ENCODE data around the gene ODR4.
"Not testable (repeated sequence)": the region's sequence is repeated elsewhere in the genome, so short reads cannot be mapped to it uniquely, and the experiment has no call there.

Gene ODR4

DNA sequence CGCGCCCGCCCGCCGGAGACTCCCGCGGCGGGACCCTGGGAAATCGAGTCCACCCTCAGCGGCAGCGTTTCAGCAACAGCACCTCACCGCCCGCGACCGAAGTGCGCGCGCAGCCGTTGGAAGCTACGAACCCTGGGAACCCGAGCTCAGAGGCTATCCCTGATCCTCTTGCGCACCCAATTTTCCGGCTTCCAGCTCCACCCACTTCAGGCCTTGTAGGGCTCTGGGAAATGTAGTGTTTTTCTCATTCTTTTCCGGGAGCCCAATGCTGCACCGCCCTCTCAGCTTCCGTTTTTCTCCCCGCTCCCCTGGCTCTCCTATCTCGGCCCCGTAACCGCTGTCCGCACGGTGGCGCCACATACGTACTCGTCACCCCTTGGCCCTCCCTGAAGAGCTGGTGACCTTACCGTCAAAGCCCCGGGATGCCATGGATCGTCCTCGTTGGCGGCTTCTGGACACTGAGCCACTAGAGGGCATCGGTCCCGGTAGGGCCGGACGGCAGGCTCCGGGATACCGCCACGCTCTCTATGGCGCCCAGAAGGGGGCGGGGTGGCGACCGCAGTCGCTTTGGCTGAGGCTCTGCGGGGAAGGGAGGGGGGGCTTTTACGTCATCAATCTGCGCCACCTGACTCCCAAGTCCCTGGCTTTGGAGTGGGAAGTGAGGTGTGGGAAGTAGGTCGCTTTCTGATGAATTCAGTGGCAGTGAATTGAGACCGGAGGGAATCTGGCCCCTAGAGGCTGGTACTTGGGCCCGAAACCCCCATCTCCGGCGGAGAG, at the start of gene ODR4, which contains the start of gene TPR:
Gene ODR4, plus strand, starts transcription at position 687 of the 777 bp plus-strand sequence. CDS start 3,948 bp downstream, outside the sequence.
Gene TPR, minus strand, starts transcription at position 102 of the 777 bp plus-strand sequence. CDS start 225 bp downstream, outside the sequence.
- DNase-seq (ENCODE audit: low read depth in 2 of 2): peak; percentile 87 to 92

DNA sequence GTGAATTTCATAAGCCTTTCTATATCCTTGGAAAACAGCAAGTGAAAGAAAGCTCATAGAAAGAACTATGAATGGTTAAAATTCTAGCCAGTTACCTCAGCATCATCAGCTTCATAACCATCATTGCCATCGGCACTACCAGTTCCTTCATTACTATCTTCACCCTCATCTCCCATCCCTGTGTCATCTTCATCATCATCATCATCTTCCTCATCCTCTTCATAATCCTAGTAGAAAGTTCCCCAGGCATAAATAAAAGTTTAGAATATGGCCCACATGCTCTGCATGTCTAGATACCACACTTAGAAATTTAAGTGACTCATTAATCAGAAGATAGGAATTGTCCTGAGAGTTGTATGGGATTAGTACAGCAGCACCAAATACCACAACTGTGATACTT, 49.6 kb upstream of the ODR4 start:
- DNase-seq (ENCODE audit: low read depth in 2 of 2): no peak

DNA sequence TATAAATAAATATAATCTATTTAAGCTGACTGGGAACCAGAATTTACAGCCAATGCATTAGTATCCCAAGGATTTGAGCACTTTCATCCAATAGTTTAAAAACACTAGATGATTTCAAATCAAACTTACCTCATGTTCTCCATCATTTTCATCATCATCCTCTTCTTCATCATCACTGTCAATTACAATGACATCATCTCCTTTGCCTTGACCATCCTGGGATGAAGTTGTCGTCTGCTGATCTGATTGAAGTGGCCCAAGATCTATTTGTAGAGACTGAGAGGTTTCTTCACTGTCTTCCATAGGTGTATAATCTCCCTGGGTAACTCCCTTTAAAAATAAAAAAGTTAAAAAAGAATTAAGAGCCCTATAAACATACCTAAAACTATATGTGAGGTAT, 48.3 kb upstream of the ODR4 start:
- no peak for DNase-seq (ENCODE audit: low read depth in 2 of 2)

DNA sequence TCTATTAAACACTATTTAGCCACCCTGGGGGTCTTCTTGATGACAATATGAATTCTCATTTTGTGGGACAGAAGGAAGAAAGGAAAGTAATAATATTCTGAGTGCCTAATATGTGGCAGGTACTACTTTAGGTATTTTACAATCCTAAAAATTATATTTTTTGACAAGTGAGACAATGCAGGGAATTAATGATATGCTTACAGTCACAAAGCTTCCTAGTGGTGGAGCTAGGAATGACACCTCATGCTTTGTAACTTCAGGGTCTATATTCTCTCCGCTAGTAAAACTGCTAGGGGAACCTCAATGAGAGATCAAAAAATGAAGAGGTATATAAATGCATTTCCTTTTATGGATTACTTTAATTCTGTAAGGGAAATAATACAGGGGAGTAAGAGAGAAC, 44.9 kb upstream of the ODR4 start:
- no peak for DNase-seq (ENCODE audit: low read depth in 2 of 2)

DNA sequence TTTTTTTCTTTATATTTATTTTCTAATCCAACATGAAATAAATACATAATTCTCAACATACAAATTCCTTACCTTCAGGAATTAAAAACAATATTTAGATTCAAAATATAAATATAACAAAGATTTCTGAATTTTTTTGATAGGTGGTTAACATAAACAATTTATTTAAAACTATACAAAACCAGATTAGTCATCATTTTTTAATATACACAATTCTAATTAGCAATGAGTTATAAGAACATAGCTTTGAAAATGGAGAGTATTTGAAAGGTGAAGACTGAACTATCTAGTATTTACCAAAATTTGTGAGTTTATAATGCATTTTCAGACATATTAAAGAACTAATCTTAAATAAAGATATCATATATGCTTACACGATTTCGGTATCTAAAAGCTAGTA, 38.1 kb upstream of the ODR4 start:
- no peak for DNase-seq (ENCODE audit: low read depth in 2 of 2)

DNA sequence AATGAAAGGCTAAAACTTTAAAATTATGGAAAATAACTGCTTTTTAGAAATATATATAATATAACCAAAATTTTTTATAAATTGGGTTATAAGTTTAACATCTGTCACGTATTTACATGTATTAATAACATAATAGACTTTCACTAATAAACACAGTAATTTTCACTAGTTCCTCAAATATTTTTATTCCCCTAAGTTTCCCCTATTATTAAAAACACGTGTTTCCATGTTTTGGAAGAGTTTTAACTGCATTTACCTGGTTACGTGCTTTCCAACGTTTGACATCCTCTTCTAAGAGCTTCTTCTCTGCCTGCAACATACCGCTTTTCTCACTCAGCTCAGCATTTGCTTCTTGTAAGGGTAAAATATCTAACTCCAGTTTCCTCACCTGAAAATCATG, 34.9 kb upstream of the ODR4 start:
- DNase-seq (ENCODE audit: low read depth in 2 of 2): no peak

DNA sequence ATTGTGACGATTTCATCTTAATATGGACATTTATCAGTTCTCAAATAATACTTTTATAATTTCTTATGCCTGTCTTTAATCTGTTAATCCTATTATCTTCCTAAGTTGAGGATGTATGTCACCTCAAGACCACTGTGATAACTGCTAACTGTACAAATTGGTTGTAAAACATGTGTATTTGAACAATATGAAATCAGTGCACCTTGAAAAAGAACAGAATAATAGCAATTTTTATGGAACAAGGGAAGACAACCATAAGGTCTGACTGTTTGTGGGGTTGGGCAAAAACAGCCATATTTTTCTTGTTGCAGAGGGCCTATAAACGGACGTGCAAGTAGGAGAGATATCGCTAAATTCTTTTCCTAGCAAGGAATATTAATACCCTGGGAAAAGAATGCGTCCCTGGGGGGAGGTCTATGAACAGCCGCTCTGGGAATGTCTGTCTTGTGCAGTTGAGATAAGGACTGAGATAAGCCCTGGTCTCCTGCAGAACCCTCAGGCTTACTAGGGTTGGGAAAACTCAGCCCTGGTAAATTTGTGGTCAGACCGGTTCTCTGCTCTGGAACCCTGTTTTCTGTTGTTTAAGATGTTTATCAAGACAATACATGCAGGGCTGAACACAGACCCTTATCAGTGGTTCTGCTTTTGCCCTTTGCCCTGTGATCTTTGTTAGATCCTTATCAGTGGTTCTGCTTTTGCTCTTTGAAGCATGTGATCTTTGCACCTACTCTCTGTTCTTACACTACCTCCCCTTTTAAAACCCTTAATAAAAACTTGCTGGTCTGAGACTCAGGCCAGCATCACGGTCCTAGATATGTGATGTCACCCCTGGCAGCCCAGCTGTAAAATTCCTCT, 27.6 kb upstream of the ODR4 start:
- DNase-seq (ENCODE audit: low read depth in 2 of 2): not testable (repeated sequence)

DNA sequence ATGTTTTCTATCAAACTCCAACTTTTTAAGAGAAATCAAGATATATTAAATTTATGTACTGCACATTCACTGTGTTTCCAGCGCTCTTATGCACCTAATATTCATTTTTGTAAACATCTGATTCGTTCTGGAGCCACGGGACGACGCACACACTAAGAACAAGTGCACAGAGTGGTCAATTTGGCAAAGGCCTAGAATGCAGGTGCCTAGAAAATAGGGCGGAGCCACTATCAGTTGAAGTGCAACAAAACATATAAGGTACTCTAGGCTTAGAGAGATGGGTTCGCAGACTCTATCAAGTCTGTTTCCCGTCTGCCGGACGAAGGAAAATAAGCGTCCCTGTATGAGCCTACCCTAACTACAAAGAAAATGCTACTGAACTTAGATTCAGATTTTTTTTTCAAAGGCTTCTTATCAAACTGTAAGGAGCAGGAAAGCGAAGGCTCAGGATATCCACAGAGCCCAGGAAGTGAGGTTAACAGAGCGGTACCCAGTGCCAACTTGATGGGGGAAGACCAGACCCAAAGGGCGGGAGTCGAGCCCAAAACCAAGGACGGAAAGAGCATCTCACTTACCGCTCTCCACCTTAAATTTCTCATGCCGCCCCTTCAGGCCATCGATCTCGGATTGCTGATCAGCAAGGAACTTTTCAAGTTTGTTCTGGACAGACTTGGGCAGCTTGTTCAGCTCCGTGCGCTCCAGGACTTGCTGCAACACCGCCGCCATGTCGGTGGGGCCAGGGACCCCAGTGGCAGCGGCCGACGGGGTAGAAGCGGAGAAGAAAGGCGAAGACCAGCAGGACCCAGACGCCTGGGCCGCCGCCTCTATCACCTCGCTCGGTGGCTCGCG, 1.1 kb upstream of the ODR4 start:
- DNase-seq (ENCODE audit: low read depth in 2 of 2): no peak

DNA sequence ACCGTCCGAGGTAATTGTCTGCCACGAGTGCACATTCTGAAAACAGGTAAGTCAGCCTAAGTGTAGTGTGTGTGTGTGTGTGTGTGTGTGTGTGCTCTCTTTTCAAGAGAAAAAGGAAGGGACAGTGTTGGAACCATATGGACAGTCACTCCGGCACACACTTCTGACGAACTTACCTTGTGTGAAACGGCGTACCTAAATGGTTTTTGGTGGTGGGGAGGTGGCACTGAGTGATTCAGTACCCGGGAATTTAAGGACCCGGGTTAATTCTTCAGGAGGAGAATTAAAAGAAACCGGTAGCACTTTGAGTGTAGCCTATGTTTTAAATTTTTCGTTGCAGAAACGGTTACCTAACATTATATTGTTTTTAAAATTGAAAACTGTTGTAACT, 286 bp downstream of the ODR4 start:
- DNase-seq (ENCODE audit: low read depth in 2 of 2): no peak

DNA sequence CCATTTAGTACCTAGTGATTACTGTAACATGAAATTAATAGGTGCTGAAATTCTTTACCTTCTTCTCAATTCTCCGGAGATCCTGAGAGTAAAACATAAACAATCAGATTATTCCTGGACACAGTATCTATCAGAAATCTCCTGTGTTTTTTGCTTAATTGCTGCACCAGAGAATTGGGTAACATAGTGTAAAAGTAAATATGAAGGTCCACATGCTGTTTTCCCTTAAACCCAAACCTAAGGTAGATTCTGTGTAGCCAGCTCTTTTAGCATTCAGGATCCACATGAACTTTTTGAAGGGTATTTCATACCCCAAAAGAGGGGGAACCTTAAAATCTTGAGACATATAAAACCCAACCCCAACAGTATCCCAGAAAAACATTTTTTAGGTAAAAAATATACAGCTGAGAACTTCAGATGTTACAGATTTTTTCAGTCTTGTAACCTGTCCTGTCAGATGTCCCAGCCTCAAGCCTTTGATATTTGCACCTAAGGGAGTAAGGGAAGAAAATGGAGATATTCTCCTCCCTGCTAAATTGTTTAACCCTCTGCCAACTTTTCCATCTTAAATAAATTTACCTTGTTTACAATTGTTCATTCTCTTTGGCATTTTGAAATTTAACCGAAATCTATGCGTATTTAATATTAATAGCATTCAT, 11.2 kb downstream of the ODR4 start:
- DNase-seq (ENCODE audit: low read depth in 2 of 2): no peak

DNA sequence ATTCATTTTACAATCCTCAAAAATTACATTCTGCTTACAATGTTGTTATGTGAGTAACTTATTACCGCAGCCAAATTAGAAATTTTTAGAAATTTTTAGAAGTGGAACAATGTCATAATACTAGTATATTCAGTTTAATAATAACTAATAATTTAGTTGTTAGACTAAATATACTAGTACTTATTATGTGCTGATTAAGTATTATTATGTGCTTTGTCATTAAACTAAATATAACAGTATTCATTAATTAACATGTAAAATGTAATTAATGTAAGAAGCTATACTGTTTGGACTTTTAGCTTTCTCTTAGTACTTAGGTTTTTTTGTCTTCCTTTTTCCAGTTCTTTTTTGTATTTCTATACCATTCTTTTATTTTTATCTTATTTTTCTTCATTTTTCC, 15.3 kb downstream of the ODR4 start:
- no peak for DNase-seq (ENCODE audit: low read depth in 2 of 2)

DNA sequence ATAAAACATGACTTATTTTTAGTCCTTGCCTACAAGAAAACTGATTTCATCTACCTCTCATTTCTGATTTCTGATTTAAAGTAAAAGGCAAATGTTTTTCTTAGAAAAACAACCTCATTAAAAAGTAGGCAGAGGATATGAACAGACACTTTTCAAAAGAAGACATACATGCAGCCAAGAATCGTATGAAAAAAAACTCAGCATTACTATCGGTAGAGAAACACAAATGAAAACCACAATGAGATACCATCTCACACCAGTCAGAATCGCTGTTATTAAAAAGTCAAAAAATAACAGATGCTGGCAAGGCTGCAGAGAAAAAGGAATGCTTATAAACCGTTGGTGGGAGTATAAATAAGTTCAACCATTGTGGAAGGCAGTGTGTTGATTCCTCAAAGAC, 16.2 kb downstream of the ODR4 start:
- DNase-seq (ENCODE audit: low read depth in 2 of 2): no peak

DNA sequence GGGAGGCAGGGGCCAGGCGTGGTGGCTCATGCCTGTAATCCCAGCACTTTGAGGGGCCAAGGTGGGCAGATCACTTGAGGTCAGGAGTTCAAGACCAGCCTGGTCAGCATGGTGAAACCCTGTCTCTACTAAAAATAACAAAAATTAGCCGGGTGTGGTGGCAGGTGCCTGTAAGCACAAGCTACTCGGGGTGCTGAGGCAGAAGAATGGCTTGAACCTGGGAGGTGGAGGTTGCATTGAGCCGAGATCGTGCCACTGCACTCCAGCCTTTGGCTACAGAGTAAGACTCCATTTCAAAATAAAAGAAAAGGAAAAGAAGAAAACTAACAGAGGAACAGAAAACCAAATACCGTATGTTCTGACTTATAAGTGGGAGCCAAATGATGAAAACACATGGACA, 17.1 kb downstream of the ODR4 start:
- not testable (repeated sequence) for DNase-seq (ENCODE audit: low read depth in 2 of 2)

DNA sequence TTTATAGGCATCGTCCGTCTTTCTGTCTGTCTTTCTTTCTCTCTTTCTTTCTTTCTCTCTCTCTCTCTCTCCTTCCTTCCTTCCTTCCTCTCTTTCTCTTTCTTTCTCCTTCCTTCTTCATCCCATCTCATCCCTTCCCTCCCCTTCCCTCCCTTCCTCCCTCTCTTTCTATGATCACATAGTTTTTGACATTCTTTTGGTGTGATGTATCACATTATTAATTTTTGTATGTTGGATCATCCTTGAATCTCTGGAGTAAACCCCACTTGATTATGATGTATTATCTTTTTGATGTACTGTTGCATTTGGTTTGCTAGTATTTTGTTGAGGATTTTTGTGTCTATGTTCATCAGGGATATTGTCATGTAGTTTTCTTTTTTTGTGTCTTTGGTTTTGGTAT, 25.8 kb downstream of the ODR4 start:
- not testable (repeated sequence) for DNase-seq (ENCODE audit: low read depth in 2 of 2)

DNA sequence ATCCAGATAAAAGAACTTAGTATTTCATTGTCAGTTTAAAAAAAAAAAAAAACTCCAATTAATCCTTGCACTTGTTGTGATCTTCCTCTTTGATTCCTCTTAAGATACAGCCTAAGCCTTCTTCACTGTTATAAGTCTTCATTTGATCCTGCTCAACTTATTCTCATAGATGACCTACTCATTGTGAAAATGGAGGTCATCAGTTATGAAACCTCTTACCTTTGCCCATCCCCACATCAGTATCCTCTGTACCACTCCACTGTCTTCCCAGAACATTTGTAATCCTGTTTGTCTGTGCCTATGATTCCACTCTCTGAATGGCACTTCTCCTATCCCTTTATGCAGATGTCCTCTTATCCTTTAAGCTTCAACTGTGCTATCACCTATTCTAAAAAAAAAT, 28.0 kb downstream of the ODR4 start:
- DNase-seq (ENCODE audit: low read depth in 2 of 2): no peak

DNA sequence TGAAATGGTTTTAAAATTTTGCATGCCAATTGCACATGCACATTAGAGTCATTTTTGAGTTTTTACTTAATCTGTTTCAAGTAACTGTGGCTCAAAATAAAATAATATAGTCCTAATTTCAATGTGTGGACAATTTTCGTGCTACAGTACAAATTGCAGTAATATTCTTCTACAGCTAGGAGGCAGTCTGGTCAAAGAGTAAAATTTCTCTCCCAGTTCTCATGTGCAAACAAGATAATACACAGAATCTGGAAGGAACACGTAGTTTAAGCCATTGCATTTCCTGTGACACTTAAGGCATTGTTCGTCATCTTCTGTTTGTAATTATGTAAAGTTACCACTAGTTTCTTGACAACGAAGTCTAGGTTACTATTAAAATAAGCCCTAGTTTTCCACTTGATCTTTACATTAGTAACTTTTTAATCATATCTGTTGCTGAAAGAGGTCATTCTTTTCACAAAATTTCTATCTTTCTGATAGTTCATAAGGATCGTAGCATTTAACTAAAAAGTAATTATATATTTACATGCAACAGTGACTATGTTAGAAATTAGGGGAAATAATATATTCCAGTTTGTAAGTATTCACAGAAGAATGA, 28.9 kb downstream of the ODR4 start:
- no peak for DNase-seq (ENCODE audit: low read depth in 2 of 2)

DNA sequence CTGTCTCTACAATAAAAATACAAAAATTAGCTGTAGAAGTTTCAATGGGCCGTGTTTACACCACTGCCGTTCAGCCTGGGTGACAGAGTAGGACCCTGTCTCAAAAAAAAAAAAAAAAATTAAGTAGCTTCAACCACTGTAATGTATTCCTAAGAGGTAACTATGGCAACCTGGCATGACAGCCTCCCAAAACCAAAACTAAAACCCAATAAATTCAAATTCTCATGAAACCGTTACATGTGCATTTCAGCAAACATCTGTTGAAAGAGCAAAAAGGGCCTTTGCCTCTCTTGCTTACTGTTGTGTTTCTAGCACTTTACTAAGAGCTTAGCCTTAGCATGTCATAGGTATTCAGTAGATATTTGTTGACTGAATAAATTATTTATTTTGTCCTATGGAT, 33.5 kb downstream of the ODR4 start:
- no peak for DNase-seq (ENCODE audit: low read depth in 2 of 2)

DNA sequence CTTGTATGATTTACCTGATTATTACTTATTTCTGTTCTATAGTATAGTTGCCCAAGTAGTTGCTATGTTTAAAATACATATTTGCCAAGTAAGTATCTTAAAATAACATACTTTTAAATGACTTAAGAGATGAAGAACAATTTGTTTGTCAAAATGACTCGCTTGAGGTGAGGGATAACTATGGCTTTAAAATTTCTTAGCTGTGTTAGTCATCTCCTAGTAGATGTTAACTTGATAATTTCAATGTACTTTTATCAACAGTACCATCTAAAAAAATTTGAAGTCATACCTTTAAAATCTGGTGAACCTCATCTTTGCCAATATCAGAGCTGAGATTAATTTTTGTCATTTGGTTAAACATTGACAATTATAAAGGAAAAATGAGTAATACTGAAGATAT, 37.7 kb downstream of the ODR4 start:
- no peak for DNase-seq (ENCODE audit: low read depth in 2 of 2)

DNA sequence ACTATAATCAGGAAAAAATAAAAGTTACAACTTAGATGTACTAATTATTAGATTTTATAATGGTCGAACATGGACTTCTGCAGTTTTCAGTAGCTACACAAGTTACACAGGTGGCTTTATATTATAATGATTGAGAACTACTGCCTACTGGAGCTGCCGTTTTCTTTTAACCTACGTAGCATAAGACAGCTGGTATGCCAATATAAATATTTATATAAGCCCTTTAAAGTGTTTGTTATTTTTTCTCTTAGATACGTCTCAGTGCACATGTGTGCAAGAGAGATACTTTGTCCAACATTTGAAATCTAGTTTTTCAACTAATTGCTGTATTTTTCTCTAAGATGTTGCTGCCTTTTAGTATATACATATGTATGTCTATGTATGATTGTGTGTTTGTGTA, 42.9 kb downstream of the ODR4 start:
- DNase-seq (ENCODE audit: low read depth in 2 of 2): no peak

DNA sequence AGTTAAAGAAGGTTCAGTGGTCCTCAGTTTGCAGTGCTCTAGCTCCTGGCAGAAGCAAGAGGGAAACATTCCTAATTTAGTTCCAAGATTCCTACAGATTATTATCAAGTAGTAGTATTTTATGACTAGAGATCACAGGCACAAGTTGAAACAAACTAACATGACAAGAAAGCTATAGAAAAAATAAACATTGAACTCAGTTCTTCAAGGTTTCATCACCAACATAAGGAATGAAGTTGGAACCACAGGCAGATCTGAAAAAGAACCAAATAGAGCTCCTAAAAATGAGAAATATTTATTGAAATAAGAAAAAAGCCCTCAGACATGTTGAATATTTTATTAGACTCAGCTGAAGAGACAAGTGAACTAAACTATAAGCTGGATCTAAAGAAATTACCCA, 44.7 kb downstream of the ODR4 start:
- no peak for DNase-seq (ENCODE audit: low read depth in 2 of 2)

DNA sequence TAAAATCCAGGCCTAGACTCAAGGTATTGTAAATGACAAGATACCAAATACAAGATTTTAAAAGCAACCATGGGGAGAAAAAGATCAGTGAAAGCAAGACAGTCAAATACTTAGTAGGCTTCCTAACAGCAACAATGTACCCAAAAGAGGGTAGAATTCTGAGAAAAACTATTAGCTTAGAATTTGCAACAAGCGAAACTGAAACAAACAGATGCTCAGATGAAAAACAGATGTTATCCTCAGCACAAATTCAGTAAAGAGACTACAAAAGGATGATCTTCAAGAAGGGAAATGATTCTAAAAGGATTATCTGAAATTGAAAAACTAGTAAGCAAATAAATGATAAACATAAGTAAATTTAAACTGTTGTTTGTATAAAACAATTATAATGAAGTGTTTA, 45.3 kb downstream of the ODR4 start:
- no peak for DNase-seq (ENCODE audit: low read depth in 2 of 2)

Measured in activated CD8-positive, alpha-beta memory T cell treated with anti-CD3 and anti-CD28 coated beads for 4 hours (primary cell).